ENCODE data around the gene WARS2.

Gene WARS2

GRCh38 chr1:119011116-119011515 is 129.3 kb downstream of the WARS2 start:
- no peak for DNase-seq

- no peak for DNase-seq
Observed at GRCh38 chr1:119010201-119010600, 130.3 kb downstream of the WARS2 start.

- no peak for DNase-seq
Observed at GRCh38 chr1:119009312-119009655, 131.2 kb downstream of the WARS2 start.

GRCh38 chr1:119008483-119009311 is 131.8 kb downstream of the WARS2 start:
- peak; percentile 23 for DNase-seq

GRCh38 chr1:119007670-119008482 is 132.6 kb downstream of the WARS2 start:
- DNase-seq: no peak

- DNase-seq: no peak
Observed at GRCh38 chr1:119007339-119007669, 133.1 kb downstream of the WARS2 start.

GRCh38 chr1:119006406-119007279 is 133.8 kb downstream of the WARS2 start:
- DNase-seq: no peak

- no peak for DNase-seq
Observed at GRCh38 chr1:119005724-119006405, 134.6 kb downstream of the WARS2 start.

GRCh38 chr1:119004781-119005180 is 135.7 kb downstream of the WARS2 start:
- DNase-seq: no peak

- no peak for DNase-seq
Observed at GRCh38 chr1:119004129-119004527, 136.3 kb downstream of the WARS2 start.

- DNase-seq: no peak
Observed at GRCh38 chr1:119003413-119004128, 136.9 kb downstream of the WARS2 start.

- DNase-seq: peak; percentile 10
Observed at GRCh38 chr1:119002028-119002686, 138.3 kb downstream of the WARS2 start.

- DNase-seq: no peak
Observed at GRCh38 chr1:119001181-119002027, 139.0 kb downstream of the WARS2 start.

- DNase-seq: no peak
Observed at GRCh38 chr1:119000371-119001180, 139.9 kb downstream of the WARS2 start.

GRCh38 chr1:118999348-119000071 is 140.9 kb downstream of the WARS2 start:
- no peak for DNase-seq

- DNase-seq: no peak
Observed at GRCh38 chr1:118998171-118998570, 142.3 kb downstream of the WARS2 start.

GRCh38 chr1:118997225-118997624 is 143.2 kb downstream of the WARS2 start:
- no peak for DNase-seq

GRCh38 chr1:118995312-118996016 is 145.0 kb downstream of the WARS2 start:
- no peak for DNase-seq

Data from amniotic stem cell (primary cell).